HepG2 (cell line): ENCODE results near the gene STMN3. TPM values are rescaled to one million over a fixed set of nuclear protein-coding genes. Genes with fewer than 3 reads are reported as not detected.

Source experiments
- ATF3 ChIP-seq: sonication (generic); formaldehyde crosslinking; IDR thresholded peaks from 2 replicates; pipeline ENCODE4 v1.4.0; 2020; ENCODE audit warnings: missing genetic modification reagents
- EED ChIP-seq: sonication (generic); formaldehyde crosslinking; IDR thresholded peaks from 2 replicates; pipeline ENCODE4 v1.5.0; 2020; ENCODE audit warnings: mild to moderate bottlenecking, missing genetic modification reagents
- GABPB1 ChIP-seq: IDR thresholded peaks from 2 replicates; pipeline ENCODE4 v1.6.1; 2016; ENCODE audit warnings: mild to moderate bottlenecking, missing genetic modification reagents, moderate library complexity, missing compliant biosample characterization
- HNRNPH1 ChIP-seq: fragments of 200-400 bp; formaldehyde crosslinking; optimal IDR thresholded peaks from 2 replicates; pipeline ENCODE3; 2017; ENCODE audit warnings: mild to moderate bottlenecking, low read depth, low read length
- KDM5B ChIP-seq: sonication (generic); formaldehyde crosslinking; IDR thresholded peaks from 2 replicates; pipeline ENCODE4 v1.4.0; 2020; ENCODE audit warnings: missing genetic modification reagents, mild to moderate bottlenecking, borderline replicate concordance
- MYPOP ChIP-seq: sonication (generic); formaldehyde crosslinking; IDR thresholded peaks from 2 replicates; pipeline ENCODE4 v1.8.1; 2023; ENCODE audit warnings: mild to moderate bottlenecking, moderate library complexity, missing genetic modification reagents
- NFKB2 ChIP-seq: sonication (generic); formaldehyde crosslinking; IDR thresholded peaks from 2 replicates; pipeline ENCODE4 v1.4.0; 2020; ENCODE audit warnings: missing genetic modification reagents, borderline replicate concordance
- NONO ChIP-seq, 2 experiments: fragments of 450-650 bp in 1 of 2; sonication (generic) in 1 of 2; formaldehyde crosslinking in 1 of 2; IDR thresholded peaks in 1 of 2; conservative IDR thresholded peaks in 1 of 2; 2 replicates each; pipeline versions ENCODE4 v1.6.1 to v1.8.0; 2017 to 2022; ENCODE audit warnings: mild to moderate bottlenecking in 1 of 2, missing genetic modification reagents in 1 of 2, moderate library complexity in 1 of 2
- POLR2A ChIP-seq, 2 experiments: IDR thresholded peaks; 2 replicates each; pipeline ENCODE4 v1.6.1; 2011; ENCODE audit warnings: low read depth in 2 of 2, low read length in 2 of 2, mild to moderate bottlenecking in 1 of 2, moderate library complexity in 1 of 2; ENCODE audit not compliant: insufficient read depth in 1 of 2
- SP5 ChIP-seq: IDR thresholded peaks from 2 replicates; pipeline ENCODE4 v1.6.1; 2016; ENCODE audit warnings: low read depth, borderline replicate concordance
- SRSF1 ChIP-seq: fragments of 200-400 bp; formaldehyde crosslinking; optimal IDR thresholded peaks from 2 replicates; pipeline ENCODE3; 2017; ENCODE audit warnings: mild to moderate bottlenecking, low read depth, low read length, moderate library complexity
- YEATS4 ChIP-seq: sonication (generic); formaldehyde crosslinking; IDR thresholded peaks from 2 replicates; pipeline ENCODE4 v1.4.0; 2020; ENCODE audit warnings: missing genetic modification reagents, borderline replicate concordance
- ZBTB14 ChIP-seq: sonication (generic); formaldehyde crosslinking; IDR thresholded peaks from 2 replicates; pipeline ENCODE4 v1.4.0; 2020; ENCODE audit warnings: missing genetic modification reagents
- ZBTB40 ChIP-seq, 2 experiments: fragments of 450-650 bp in 1 of 2; sonication (generic) in 1 of 2; formaldehyde crosslinking in 1 of 2; IDR thresholded peaks; 2 replicates each; pipeline versions ENCODE4 v1.6.1 to v1.8.0; 2016 to 2022; ENCODE audit warnings: antibody characterized with exemption in 1 of 2, mild to moderate bottlenecking in 1 of 2, missing genetic modification reagents in 1 of 2
- ZBTB7B ChIP-seq: sonication (generic); formaldehyde crosslinking; IDR thresholded peaks from 2 replicates; pipeline ENCODE4 v1.4.0; 2020; ENCODE audit warnings: missing genetic modification reagents
- ZNF775 ChIP-seq: sonication (generic); formaldehyde crosslinking; IDR thresholded peaks from 2 replicates; pipeline ENCODE4 v1.4.0; 2020; ENCODE audit warnings: missing genetic modification reagents, mild to moderate bottlenecking, moderate library complexity, borderline replicate concordance
- polyA plus RNA-seq, 8 experiments: library from polyadenylated mRNA; depleted of rRNA in 3 of 8; stranded (reverse) in 7 of 8; unstranded in 1 of 8; fragments of >200 nt; fragmentation: Illumina TruSeq in 4 of 8; extraction: Trizol in 4 of 8; gene quantifications; 2 replicates each; pipeline versions ENCODE4 v1.2.1 to v1.2.3, GENCODE V29; 2011 to 2016; ENCODE audit warnings: low read depth in 4 of 8, missing spikeins in 1 of 8, mixed read lengths in 1 of 8; ENCODE audit not compliant: insufficient read depth in 1 of 8
- total RNA-seq, 5 experiments: library from RNA; depleted of rRNA; stranded (reverse); fragments of >200 nt; fragmentation: Illumina TruSeq; extraction: Trizol; gene quantifications; 2 replicates each; pipeline ENCODE4 v1.2.3, GENCODE V29; 2016; ENCODE audit warnings: low read depth in 1 of 5

Gene STMN3
- total and polyA plus RNA-seq, 2 of the 13 experiments (the other 11 are each of a cell fraction or from before 2014, with no cell fraction given): 21.0 to 48.3 TPM

GRCh38 chr20:63696628-63697356 lies 43.6 kb upstream of the STMN3 start, which contains the start of gene TNFRSF6B (continued):
- no peak for TF ChIP-seq NONO (IDR thresholded peaks at IDR 0.05)
- peak; percentile 80 for TF ChIP-seq NONO (CRISPR knock-in tag; conservative IDR thresholded peaks at IDR 0.05)
- TF ChIP-seq ZBTB40 (IDR thresholded peaks at IDR 0.05): no peak
- peak; percentile 21; the same call in 1 of the 2 replicates for TF ChIP-seq ZBTB40 (CRISPR knock-in tag; IDR thresholded peaks at IDR 0.05)
- TF ChIP-seq SRSF1: peak; percentile 71
- peak in 1 of 2 experiments; percentile 58 for TF ChIP-seq POLR2A (IDR thresholded peaks at IDR 0.05; ENCODE audit: insufficient read depth in 1 of 2, low read depth in 2 of 2, low read length in 2 of 2)
- peak; percentile 54; the same call in 1 of the 2 replicates for TF ChIP-seq GABPB1 (CRISPR knock-in tag)
- TF ChIP-seq SP5 (CRISPR knock-in tag): 0 out of 2 replicates have a peak, but pooled peaks have one; percentile 25
- peak; percentile 75; the same call in 1 of the 2 replicates for TF ChIP-seq NFKB2 (CRISPR knock-in tag)
- TF ChIP-seq MYPOP (CRISPR knock-in tag): 0 out of 2 replicates have a peak, but pooled peaks have one; percentile 14
- peak; percentile 1 for TF ChIP-seq HNRNPH1
- peak; percentile 59; the same call in 1 of the 2 replicates for TF ChIP-seq EED (CRISPR knock-in tag)
- TF ChIP-seq ZBTB7B (CRISPR knock-in tag): peak; percentile 14; the same call in 1 of the 2 replicates
- no peak; the same call in 1 of the 2 replicates for TF ChIP-seq ATF3 (CRISPR knock-in tag)
- 0 out of 2 replicates have a peak, but pooled peaks have one; percentile 32 for TF ChIP-seq ZBTB14 (CRISPR knock-in tag)
- TF ChIP-seq YEATS4 (CRISPR knock-in tag): peak; percentile 38; the same call in 1 of the 2 replicates
- TF ChIP-seq KDM5B (CRISPR knock-in tag): peak; percentile 89
- no peak for TF ChIP-seq ZNF775
